IPS-11a (cell line): ENCODE results near the gene JAK1.

Experiments used
- H3K4me3 ChIP-seq: one replicate; pipeline ENCODE4 v1.5.1; 2013; ENCODE audit warnings: low read depth, low read length, control low read depth

Gene JAK1

GRCh38 chr1:64801851-64802523 is 164.4 kb downstream of the JAK1 start:
- H3K4me3 ChIP-seq = no peak overlapping the region

- no peak overlapping the region for H3K4me3 ChIP-seq
These were observed 167.5 kb downstream of the JAK1 start for GRCh38 chr1:64798872-64799271.

- H3K4me3 ChIP-seq = no peak overlapping the region
These were observed 175.4 kb downstream of the JAK1 start for GRCh38 chr1:64790832-64791487.
